ENCODE data around the gene SYT7. TPM values are rescaled to one million over a fixed set of nuclear protein-coding genes. Genes with fewer than 3 reads are reported as not detected.
A peak's percentile ranks its signal among the peaks of the same experiment; 100 is the strongest.

Gene SYT7
- total RNA-seq, 1 donor from 2014 or later = 10.3 TPM

GRCh38 chr11:61569701-61570100 lies 11.2 kb downstream of the SYT7 start:
- Mint-ChIP-seq H3K36me3 (ENCODE audit: insufficient read depth) (no peaks in the 10 kb centered on the region), H3K4me3 (ENCODE audit: low read depth) (no peak overlapping the region)

GRCh38 chr11:61569018-61569417 lies 11.9 kb downstream of the SYT7 start:
- Mint-ChIP-seq H3K9me3 (ENCODE audit: low read depth) (no peaks in the 10 kb centered on the region), H3K27ac (no peak overlapping the region), H3K27me3 (peaks cover 67% of the 10 kb centered on the region), H3K36me3 (ENCODE audit: insufficient read depth) (no peaks in the 10 kb centered on the region), H3K4me3 (ENCODE audit: low read depth) (no peak overlapping the region), H3K4me1 (ENCODE audit: low read depth) (peaks cover 1% of the 10 kb centered on the region)
- TF ChIP-seq CTCF (IDR thresholded peaks at IDR 0.05; ENCODE audit: unreplicated experiment) = no peak
- no peak for DNase-seq (ENCODE audit: low spot score, unreplicated experiment)

More at GRCh38 chr11:61569701-61570100, 11.2 kb downstream of the SYT7 start:
- Mint-ChIP-seq H3K27ac (no peak overlapping the region), H3K4me1 (ENCODE audit: low read depth) (peaks cover 1% of the 10 kb centered on the region), H3K9me3 (ENCODE audit: low read depth) (no peaks in the 10 kb centered on the region), H3K27me3 (peaks cover 62% of the 10 kb centered on the region)
- no peak for TF ChIP-seq CTCF (IDR thresholded peaks at IDR 0.05; ENCODE audit: unreplicated experiment)
- DNase-seq (ENCODE audit: low spot score, unreplicated experiment) = no peak

- peaks cover 65% of the 10 kb centered on the region for H3K27me3 Mint-ChIP-seq
- H3K36me3 Mint-ChIP-seq (ENCODE audit: insufficient read depth) = no peaks in the 10 kb centered on the region
- no peaks in the 10 kb centered on the region for H3K9me3 Mint-ChIP-seq (ENCODE audit: low read depth)
- no peak overlapping the region for H3K27ac Mint-ChIP-seq
- H3K4me1 Mint-ChIP-seq (ENCODE audit: low read depth) = peaks cover 3% of the 10 kb centered on the region
- peak; percentile 90 for DNase-seq (ENCODE audit: low spot score, unreplicated experiment)
- H3K4me3 Mint-ChIP-seq (ENCODE audit: low read depth) = no peak overlapping the region
- TF ChIP-seq CTCF (IDR thresholded peaks at IDR 0.05; ENCODE audit: unreplicated experiment) = peak; percentile 97
These were observed 13.4 kb downstream of the SYT7 start for GRCh38 chr11:61567286-61568061.

- no peak overlapping the region for H3K27ac Mint-ChIP-seq
- no peaks in the 10 kb centered on the region for H3K9me3 Mint-ChIP-seq (ENCODE audit: low read depth)
- H3K36me3 Mint-ChIP-seq (ENCODE audit: insufficient read depth) = no peaks in the 10 kb centered on the region
- H3K4me1 Mint-ChIP-seq (ENCODE audit: low read depth) = peaks cover 3% of the 10 kb centered on the region
- DNase-seq (ENCODE audit: low spot score, unreplicated experiment) = no peak
- H3K27me3 Mint-ChIP-seq = peaks cover 66% of the 10 kb centered on the region
- no peak for TF ChIP-seq CTCF (IDR thresholded peaks at IDR 0.05; ENCODE audit: unreplicated experiment)
- H3K4me3 Mint-ChIP-seq (ENCODE audit: low read depth) = no peak overlapping the region
These were observed 15.8 kb downstream of the SYT7 start for GRCh38 chr11:61564936-61565696.

- H3K4me3 Mint-ChIP-seq (ENCODE audit: low read depth) = no peak overlapping the region
- H3K27ac Mint-ChIP-seq = no peak overlapping the region
- peaks cover 5% of the 10 kb centered on the region for H3K4me1 Mint-ChIP-seq (ENCODE audit: low read depth)
- no peaks in the 10 kb centered on the region for H3K36me3 Mint-ChIP-seq (ENCODE audit: insufficient read depth)
- no peak for TF ChIP-seq CTCF (IDR thresholded peaks at IDR 0.05; ENCODE audit: unreplicated experiment)
- no peaks in the 10 kb centered on the region for H3K9me3 Mint-ChIP-seq (ENCODE audit: low read depth)
- H3K27me3 Mint-ChIP-seq = peaks cover 67% of the 10 kb centered on the region
- DNase-seq (ENCODE audit: low spot score, unreplicated experiment) = no peak
These were observed 20.1 kb downstream of the SYT7 start for GRCh38 chr11:61560751-61561150.
